NCI-H1436 (cell line): ENCODE data around the gene WNT3A.
"Not testable (repeated sequence)": the region's sequence is repeated elsewhere in the genome, so short reads cannot be mapped to it uniquely, and the experiment has no call there.

Experiments used
- DNase-seq: peaks from one replicate; lab custom pipeline; 2025; lab: John Stamatoyannopoulos, UW

The WNT3A gene, protein sequence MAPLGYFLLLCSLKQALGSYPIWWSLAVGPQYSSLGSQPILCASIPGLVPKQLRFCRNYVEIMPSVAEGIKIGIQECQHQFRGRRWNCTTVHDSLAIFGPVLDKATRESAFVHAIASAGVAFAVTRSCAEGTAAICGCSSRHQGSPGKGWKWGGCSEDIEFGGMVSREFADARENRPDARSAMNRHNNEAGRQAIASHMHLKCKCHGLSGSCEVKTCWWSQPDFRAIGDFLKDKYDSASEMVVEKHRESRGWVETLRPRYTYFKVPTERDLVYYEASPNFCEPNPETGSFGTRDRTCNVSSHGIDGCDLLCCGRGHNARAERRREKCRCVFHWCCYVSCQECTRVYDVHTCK

DNA sequence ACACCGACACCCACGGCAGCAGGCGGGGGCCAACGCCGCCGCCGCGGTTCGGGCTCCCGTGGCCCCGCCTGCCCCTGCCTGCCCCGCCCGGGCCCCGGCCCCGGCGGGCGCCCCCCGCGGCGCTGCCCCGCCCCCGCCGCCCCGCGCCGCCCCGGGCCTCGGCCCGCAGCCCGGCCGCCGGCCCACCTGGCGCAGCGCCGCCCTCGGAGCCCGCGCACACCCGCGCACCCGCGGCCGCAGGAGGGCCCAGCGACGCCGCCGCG lies at the start of gene WNT3A:
TSS of gene WNT3A (plus strand) at position 213 of the 263 bp plus-strand sequence. CDS start 131 bp downstream, outside the sequence.
- DNase-seq = no peak

DNA sequence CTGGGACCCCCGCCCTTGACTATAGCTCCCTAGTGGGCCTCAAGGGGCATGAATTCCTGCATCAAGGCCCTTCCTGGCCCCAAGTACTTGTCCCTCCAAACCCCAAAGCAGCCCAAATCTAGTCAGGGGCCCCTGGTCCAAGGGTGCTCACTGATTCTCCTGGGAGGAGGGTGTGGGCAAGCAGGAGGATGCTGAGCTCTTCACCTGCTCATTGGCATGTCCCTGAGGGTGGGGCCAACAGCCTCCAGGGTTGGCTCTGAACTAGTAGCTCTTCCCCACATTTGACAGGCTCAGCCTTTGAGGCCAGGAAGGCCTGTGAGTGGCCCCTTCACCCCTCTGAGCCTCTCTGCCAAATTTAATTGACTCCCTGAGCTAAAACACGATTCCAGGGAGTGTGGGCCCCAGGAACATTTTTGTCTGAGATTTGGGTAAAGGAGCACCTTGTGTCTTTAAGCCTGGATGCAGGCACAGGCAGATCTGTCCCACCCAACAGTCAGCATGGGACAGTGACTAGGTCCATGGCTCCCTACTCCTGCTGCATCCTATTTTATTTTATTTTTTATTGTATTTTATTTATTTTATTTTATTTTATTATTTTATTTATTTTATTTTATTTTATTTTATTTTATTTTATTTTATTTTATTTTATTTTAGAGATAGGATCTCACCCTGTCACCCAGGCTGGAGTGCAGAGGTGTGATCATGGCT lies 48.0 kb upstream of the WNT3A start:
- no peak for DNase-seq

DNA sequence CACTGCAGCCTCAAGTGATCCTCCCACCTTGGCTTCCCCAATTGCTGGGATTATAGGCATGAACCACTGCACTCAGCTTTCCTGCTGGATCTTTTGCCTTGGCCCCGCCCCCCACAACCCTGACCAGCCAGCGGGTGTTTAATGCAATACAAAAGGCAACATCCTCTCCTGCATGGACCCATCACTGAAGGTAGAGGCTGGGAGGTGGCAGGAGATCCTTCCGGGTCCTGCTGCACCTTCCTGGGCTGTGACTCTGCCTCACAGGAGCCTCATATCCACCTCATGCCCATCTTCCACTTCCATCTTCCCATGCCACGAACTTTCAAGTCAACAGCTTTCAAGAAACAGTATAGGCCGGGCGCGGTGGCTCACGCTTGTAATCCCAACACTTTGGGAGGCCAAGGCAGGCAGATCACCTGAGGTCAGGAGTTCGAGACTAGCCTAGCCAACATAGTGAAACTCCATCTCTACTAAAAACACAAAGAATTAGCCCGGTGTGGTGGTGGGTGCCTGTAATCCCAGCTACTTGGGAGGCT lies 47.4 kb upstream of the WNT3A start:
- DNase-seq = no peak

DNA sequence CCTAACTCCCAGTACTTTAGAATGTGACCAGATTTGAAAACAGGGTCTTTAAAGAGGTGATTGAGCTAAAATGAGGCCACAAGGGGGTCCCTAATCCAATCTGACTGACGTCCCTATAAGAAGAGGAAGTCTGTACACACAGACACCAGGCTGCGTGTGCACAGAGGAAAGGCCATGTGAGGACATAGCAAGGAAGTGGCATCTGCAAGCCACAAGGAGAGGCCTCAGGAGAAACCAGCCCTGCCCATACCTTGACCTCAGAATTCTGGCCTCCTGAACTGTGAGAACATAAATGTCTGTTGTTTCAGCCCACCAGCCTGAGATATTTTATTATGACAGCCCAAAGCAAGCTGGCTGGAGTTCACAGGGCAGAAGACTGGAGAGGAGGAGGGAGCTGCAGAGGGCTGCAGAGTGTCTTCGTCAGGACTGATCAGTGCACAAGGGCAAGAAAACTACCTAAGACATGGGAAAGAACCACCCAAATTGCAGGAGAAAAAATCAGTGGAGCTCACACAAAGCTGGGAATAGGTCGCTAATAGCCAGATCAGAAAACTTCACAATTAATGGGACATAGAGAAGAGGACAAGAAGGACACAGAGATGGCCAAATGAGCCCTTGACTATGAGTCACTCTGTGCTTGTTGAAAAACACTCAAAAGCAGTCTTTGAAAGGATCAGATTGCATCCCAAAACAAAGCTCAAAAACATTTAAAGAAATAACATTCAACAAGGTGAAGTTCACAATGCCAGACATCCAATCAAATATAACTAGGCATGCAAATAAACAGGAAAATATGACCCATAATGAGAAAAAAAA lies 44.9 kb upstream of the WNT3A start:
- DNase-seq = no peak

DNA sequence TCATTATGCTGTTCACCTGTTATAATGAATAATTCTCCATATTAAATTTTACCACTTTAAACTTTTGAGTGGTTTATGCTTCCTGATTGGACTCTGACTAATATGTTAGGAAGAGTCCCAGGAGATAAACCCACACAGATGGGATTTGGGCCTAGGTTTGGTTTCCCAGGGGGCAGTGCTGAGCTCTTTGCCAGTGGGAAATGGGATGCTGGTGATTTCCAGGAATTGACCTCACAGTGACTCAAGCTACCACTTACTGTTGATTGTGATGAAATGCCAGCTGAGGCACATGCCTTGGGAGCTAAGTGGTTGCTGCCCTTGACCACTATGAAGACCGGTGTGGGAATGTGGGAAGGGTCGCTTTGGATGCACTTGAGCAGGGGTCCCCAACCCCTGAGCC lies 40.1 kb upstream of the WNT3A start:
- not testable (repeated sequence) for DNase-seq

DNA sequence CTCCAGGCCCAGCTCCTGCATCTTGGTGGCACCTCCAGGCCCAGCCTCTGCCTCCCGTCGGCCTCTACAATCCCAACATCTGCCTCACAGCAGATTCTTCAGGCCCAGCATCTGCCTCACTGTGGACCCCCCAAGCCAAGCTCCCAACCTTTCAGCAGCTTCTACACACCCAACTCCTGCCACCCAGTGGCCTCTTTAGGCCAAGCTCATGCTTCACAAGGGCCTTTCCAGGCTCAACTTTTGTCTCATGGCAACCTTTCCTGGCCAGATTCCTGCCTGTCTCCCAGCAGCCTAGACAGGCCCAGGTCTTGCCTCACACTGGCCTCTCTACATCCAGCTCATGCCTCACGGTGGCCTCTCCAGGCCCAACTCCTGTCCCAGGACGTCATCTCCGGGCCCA lies 39.0 kb upstream of the WNT3A start:
- DNase-seq = not testable (repeated sequence)

DNA sequence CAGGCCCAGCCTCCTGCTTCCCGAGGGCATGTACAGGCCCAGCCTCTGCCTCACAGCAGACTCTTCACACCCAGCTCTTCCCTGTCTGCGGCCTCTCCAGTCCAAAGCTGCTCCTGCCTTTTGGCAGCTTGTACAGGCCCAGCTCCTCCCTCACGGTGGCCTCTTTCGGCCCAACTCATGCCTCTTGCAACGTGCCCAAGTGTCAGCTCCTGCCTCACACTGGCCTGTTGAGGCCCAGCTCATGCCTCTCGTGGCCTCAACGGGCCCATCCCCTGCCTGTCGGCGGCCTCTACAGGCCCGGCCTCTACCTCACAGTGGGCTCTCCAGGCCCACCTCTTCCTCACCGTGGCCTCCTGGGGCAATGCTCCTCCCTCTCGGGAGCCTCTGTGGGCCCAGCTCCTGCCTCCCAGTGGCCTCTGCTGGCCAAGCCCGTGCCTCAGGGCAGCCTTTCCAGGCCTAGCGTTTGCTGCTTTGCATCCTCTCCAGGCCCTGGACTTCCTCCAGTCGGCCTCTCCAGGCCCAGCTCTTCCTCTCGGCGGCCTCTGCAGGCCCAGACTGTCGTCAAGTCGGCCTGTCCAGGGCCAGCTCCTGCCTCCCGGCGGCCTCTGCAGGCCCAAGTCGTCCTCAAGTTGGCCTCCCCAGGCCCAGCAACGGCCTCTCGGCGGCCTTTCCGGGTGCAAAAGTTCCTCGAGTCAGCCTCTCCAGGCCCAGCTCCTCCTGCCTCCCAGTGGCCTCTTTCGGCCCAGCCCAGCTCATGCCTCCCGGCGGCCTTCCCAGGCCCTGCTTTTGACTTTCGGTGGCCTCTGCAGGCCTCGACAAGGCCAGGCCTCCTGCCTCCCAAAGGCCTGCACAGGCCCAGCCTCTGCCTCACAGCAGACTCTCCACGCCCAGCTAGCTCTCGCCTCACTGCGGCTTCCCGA lies 36.5 kb upstream of the WNT3A start:
- not testable (repeated sequence) for DNase-seq

DNA sequence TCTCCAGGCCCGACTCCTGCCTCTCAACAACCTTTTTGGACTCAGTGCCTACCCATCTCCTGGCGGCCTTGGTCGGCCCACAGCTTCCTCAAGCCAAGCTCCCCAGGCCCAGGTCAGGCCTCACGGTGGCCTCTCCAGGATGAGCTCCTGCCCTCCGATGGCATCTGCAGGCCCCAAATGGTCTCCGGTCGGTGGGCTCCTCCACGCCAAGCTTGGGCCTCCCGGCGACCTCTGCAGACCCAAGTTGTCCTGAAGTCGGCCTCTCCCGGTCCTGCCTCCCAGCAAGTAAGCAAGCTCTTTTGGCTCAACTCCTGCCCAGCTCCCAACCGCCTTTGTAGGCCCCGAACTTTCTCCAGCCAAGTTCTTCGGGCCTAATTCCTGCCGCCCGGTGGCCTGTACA lies 35.6 kb upstream of the WNT3A start:
- not testable (repeated sequence) for DNase-seq

DNA sequence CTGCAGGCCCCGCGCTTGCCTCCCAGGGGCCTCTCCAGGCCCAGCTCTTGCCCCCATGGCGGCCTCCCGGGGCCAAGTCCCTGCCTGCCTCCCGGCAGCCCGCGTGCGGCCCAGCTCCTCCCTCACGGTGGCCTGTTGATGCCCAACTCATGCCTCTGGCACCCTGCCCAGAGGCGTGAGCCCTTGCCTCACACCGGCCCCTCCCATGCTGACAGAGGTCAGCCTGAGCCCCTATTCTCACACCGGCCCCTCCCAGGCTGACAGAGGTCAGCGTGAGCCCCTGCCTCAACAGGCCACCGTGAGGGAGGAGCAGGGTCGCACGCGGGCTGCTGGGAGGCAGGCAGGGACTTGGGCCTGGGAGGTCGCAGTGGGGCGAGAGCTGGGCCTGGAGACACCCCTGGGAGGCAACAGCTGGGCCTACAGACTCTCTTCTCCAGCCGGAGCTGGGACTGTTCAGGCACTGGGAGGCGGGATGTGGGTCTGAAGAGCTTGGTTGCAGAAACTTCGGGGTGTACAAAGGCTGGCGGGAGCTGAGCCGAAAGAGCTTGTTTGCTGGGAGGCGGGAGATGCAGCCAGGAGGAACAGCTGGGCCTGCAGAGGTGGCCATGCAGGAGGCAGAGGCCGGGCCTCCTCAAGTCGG lies 35.0 kb upstream of the WNT3A start:
- DNase-seq = not testable (repeated sequence)

DNA sequence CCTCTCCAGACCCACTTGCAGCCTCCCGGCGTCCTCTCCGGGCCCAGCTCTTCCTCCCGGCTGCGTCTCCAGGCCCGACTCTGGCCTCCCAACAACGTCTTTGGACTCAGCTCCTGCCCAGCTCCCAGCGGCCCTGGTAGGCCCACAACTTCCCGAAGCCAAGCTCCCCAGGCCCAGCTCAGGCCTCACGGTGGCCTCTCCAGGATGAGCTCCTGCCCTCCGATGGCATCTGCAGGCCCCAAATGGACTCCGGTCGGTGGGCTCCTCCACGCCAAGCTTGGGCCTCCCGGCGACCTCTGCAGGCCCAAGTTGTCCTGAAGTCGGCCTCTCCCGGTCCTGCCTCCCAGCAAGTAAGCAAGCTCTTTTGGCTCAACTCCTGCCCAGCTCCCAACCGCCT lies 34.5 kb upstream of the WNT3A start:
- DNase-seq = not testable (repeated sequence)

DNA sequence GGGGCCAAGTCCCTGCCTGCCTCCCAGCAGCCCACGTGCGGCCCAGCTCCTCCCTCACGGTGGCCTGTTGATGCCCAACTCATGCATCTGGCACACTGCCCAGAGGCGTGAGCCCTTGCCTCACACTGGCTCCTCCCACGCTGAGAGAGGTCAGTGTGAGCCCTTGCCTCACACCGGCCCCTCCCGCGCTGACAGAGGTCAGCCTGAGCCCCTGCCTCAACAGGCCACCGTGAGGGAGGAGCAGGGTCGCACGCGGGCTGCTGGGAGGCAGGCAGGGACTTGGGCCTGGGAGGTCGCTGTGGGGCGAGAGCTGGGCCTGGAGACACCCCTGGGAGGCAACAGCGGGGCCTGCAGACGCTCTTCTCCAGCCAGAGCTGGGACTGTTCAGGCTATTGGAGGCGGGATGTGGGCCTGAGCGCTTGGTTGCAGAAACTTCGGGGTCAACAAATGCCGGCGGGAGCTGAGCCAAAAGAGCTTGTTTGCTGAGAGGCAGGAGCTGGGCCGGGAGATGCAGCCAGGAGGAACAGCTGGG lies 33.9 kb upstream of the WNT3A start:
- DNase-seq = not testable (repeated sequence)

DNA sequence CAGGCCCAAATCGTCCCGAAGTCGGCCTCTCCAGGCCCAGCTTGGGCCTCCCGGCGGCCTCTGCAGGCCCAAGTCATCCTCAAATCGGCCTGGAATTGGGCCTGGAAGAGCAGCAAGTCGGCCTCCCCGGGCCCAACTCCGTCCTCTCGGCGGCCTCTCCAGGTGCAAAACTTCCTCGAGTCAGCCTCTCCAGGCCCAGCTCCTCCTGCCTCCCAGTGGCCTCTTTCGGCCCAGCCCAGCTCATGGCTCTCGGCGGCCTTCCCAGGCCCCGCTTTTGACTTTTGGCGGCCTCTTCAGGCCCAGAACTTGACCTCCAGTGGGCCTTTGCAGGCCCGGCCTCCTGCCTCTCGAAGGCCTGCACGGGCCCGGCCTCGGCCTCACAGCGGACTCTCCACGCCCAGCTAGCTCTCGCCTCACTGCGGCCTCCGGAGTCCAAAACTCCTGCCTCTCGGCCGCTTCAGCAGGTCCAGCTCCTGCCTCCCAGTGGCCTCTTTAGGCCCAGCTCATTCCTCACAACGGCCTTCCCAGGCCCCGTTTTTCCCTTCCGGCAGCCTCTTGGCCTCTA lies 33.0 kb upstream of the WNT3A start:
- DNase-seq = not testable (repeated sequence)

DNA sequence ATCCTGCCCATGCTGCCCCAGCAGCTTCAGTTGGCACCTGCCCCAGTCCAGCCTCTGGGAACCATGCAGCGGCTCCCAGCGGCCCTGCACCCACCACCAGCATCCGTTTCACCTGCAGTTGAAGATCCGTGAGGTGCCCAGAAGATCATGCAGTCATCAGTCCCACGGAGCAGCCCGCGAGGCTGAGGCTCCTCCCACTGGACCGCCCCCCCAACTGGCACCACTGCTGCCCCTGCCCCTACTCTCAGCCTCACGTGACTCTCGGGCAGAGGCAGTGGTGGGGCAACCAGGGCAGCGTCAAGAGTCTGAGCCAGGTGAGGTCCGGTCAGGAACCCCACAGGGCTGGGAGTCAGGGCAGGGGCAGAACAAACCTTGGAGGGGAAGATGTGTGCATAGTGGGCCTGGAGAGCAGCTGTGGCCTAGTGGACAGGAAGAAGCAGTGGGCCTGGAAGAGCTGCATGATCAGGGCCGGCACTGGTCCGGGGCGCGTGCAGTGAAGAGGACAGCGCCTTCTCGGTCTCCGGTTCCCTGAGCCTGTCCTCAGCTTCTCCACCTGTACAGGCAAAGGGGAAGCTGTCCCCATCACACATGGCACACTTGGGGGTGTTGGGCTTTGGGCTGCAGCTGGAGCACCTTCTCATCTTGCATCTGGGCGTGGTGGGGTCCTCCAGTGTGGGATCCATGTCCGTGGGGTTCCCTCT lies 31.1 kb upstream of the WNT3A start:
- not testable (repeated sequence) for DNase-seq

DNA sequence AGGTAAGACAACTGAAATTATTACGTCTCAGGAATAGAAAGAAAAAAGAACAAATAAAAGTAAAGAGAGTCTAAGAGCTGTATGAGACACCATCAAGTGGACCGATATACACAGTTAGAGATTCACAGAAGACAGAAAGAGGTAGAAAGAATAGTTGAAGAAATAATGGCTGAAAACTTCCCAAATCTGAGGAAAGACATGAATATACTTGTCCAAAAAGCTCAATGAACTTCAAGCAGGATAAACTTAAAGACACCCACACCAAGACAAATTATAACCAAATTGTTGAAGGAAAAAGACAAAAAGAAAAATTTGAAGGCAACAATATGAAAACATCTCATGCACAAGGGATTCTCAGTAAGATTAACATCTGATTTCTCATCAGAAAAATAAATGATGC lies 19.6 kb upstream of the WNT3A start:
- no peak for DNase-seq

DNA sequence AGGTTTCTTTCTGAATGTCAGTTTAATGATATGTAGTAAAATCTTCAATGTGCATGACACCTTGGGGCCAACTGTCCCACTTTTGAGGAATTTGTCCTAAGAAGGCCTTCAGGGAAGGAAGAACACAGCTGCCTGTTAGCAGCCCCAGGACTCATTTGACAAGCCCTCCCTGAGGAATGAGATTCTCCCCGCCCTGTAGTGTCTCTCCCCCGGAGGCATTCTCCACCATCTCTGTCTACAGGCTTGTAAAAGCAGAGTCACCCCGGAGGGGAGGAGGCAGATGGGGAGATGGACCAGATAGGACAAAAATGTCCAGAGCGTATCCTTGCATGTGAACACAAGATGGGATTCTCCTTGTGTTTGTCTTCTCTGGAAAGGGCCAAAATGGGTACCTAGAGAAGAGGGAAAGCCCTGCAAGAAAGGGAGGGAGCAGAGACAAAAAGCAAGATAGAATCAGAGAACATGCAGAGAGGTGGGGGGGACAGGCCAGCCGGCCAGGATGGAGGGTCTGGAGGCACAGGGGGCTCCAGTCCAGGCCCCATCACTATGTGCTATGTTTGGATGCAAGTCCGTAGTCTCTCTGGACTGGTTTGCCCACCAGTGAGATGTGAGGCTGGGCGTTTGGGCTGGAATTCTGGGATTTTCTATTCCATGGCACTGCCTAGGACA lies 12.0 kb upstream of the WNT3A start:
- DNase-seq = no peak

DNA sequence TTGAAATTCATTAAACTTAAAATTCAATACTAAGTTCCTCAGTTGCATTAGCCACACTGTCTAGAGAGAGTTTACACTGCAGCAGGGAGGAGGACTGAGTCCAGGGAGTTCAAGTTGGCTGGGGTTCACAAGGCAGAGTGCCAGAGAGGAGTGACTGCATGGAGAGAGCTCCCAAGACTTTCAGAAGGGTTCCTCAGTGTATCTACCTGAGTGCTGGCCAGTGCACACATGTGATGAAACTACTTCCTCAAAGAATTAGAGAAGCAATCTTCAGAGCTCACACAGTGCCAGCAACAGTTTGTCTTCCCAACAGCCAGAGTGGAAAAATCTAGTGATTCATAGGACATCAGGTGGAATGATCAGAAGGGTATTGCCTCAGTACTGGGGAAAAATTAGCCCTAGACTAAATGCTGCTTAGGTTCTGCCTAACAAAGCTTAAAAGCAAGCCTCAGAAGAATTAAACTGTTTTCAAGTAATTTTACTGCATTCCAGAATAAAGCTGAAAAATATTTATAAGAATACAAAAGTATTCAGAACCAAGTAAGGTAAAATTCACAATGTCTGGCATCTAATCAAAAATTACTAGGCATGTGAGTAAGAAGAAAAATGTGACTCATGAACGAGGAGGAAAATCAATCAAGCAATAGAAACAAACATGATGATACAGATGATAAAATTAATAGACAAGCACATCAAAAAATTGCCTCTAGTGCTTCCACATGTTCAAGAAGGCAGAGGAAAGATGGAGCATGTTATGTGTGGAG lies 10.4 kb upstream of the WNT3A start:
- DNase-seq = no peak

DNA sequence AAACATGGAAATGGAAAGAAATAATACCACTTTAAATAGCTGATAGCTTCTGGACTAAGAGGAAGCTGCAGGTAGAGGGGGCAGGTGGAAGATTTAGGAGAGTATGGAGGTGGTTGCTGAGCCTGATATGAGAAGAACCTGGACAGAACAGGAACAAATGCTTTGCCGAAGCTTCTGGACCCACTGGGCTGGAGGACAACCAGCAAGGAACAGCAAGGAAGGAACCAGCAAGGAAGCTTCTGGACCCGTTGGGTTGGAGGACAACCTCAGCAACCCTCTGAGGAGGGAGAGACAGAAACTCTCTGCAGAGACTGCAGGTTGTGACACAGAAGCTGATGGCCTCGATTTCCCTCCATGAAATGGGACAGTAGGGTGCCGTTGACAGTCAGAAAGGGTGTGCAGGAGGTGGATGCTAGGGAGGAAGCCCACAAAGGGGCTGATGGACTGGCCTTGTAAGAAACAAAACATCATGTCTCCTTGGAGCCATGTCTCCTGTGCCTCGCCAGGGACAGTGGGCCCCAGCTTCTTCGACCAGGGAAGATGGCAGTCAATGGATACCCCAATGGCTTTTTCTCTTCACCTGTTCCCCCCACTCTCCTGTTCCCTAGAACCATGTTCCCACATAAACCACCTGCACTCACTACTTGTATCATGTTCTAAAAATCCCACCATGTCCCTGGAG lies 8.3 kb upstream of the WNT3A start:
- no peak for DNase-seq
